ENCODE data around the gene POU2F1.

- no peak for TF ChIP-seq POLR2A (IDR thresholded peaks at IDR 0.05)
- TF ChIP-seq, protein P1, sequence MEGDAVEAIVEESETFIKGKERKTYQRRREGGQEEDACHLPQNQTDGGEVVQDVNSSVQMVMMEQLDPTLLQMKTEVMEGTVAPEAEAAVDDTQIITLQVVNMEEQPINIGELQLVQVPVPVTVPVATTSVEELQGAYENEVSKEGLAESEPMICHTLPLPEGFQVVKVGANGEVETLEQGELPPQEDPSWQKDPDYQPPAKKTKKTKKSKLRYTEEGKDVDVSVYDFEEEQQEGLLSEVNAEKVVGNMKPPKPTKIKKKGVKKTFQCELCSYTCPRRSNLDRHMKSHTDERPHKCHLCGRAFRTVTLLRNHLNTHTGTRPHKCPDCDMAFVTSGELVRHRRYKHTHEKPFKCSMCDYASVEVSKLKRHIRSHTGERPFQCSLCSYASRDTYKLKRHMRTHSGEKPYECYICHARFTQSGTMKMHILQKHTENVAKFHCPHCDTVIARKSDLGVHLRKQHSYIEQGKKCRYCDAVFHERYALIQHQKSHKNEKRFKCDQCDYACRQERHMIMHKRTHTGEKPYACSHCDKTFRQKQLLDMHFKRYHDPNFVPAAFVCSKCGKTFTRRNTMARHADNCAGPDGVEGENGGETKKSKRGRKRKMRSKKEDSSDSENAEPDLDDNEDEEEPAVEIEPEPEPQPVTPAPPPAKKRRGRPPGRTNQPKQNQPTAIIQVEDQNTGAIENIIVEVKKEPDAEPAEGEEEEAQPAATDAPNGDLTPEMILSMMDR (IDR thresholded peaks at IDR 0.05) = no peak
Measured at GRCh38 chr1:167276969-167277368, 56.3 kb downstream of the POU2F1 start.
